MM.1S (cell line): Measurements from ENCODE around the gene HSD11B1L.

Experiments used
- DNase-seq: peaks from one replicate; pipeline ENCODE4 v3.0.0-alpha.2; 2015
- H2AFZ ChIP-seq: fragments of 300-600 bp; sonication (generic); 2 replicates; pipeline ENCODE4 v1.6.0; 2016; ENCODE audit warnings: antibody characterized with exemption, low read length
- H3F3A ChIP-seq: fragments of 300-600 bp; sonication (generic); 2 replicates; pipeline ENCODE4 v1.6.1; 2016; ENCODE audit warnings: mild to moderate bottlenecking, antibody characterized with exemption, low read length, moderate library complexity, mixed read lengths; ENCODE audit not compliant: insufficient read depth
- H3K27ac ChIP-seq: fragments of 300-600 bp; sonication (generic); 2 replicates; pipeline ENCODE4 v1.5.1; 2016; ENCODE audit warnings: mild to moderate bottlenecking, low read length
- H3K27me3 ChIP-seq: fragments of 300-600 bp; sonication (generic); replicated peaks from 2 replicates; pipeline ENCODE4 v1.6.0; 2016; ENCODE audit warnings: low read length; ENCODE audit not compliant: insufficient read depth
- H3K36me3 ChIP-seq: fragments of 300-600 bp; sonication (generic); replicated peaks from 2 replicates; pipeline ENCODE4 v1.6.1; 2016; ENCODE audit warnings: mild to moderate bottlenecking, low read length, mixed read lengths; ENCODE audit not compliant: insufficient read depth
- H3K4me1 ChIP-seq: fragments of 300-600 bp; sonication (generic); 2 replicates; pipeline ENCODE4 v1.6.1; 2016; ENCODE audit warnings: low read length, mixed read lengths
- H3K4me2 ChIP-seq: fragments of 300-600 bp; sonication (generic); 2 replicates; pipeline ENCODE4 v1.6.0; 2016; ENCODE audit warnings: low read depth, low read length
- H3K4me3 ChIP-seq: fragments of 300-600 bp; sonication (generic); 2 replicates; pipeline ENCODE4 v1.5.1; 2016; ENCODE audit warnings: low read length, mixed read lengths
- H3K79me2 ChIP-seq: fragments of 300-600 bp; sonication (generic); 2 replicates; pipeline ENCODE4 v1.6.1; 2016; ENCODE audit warnings: mixed run types, low read length, mixed read lengths
- H3K9ac ChIP-seq: fragments of 300-600 bp; sonication (generic); 2 replicates; pipeline ENCODE4 v1.6.1; 2016; ENCODE audit warnings: low read length, mixed read lengths
- H3K9me2 ChIP-seq: fragments of 300-600 bp; sonication (generic); replicated peaks from 2 replicates; pipeline ENCODE4 v1.6.1; 2016; ENCODE audit warnings: mild to moderate bottlenecking, low read length, mixed read lengths; ENCODE audit not compliant: insufficient read depth
- H3K9me3 ChIP-seq: fragments of 300-600 bp; sonication (generic); replicated peaks from 2 replicates; pipeline ENCODE4 v1.6.1; 2016; ENCODE audit warnings: mild to moderate bottlenecking, low read length, mixed read lengths; ENCODE audit not compliant: insufficient read depth
- H4K20me1 ChIP-seq: fragments of 300-600 bp; sonication (generic); 2 replicates; pipeline ENCODE4 v1.6.1; 2016; ENCODE audit warnings: mild to moderate bottlenecking, low read length, moderate library complexity, mixed read lengths; ENCODE audit not compliant: insufficient read depth
- EZH2 ChIP-seq: fragments of 300-600 bp; sonication (generic); optimal IDR thresholded peaks from 2 replicates; pipeline ENCODE3; 2017; ENCODE audit warnings: low read depth, mild to moderate bottlenecking, antibody characterized with exemption, low read length, mixed read lengths
- EZH2phosphoT487 ChIP-seq: fragments of 300-600 bp; sonication (generic); IDR thresholded peaks from 2 replicates; pipeline ENCODE4 v1.6.1; 2018; ENCODE audit warnings: antibody characterized with exemption, low read length
- TF ChIP-seq, protein P1 (sequence below): fragments of 300-600 bp; sonication (generic); IDR thresholded peaks from 2 replicates; pipeline ENCODE4 v1.5.1; 2016; ENCODE audit warnings: antibody characterized with exemption, low read length, mixed read lengths

The HSD11B1L gene

GRCh38 chr19:5680437-5681368 lies at the start of gene HSD11B1L, which contains the start of gene MICOS13:
HSD11B1L (plus strand) TSS chr19:5681027; CDS start chr19:5684833, 3,806 bp downstream.
MICOS13 (minus strand) TSS chr19:5680516; CDS start chr19:5680486, 30 bp downstream.
- Histone ChIP-seq H2AFZ (peak within 1 kb of the TSS; percentile 89), H3F3A (0 out of 2 replicates have a peak, but pooled peaks cover under 1% of the 10 kb centered on the region), H3K27me3 (peaks cover 14% of the 10 kb centered on the region), H3K36me3 (no peaks in the 10 kb centered on the region), H4K20me1 (no peaks in the 10 kb centered on the region), H3K9ac (peak within 1 kb of the TSS; percentile 88), H3K79me2 (peaks cover 13% of the 10 kb centered on the region), H3K27ac (peak within 1 kb of the TSS; percentile 74), H3K4me1 (peaks cover 7% of the 10 kb centered on the region), H3K9me2 (no peaks in the 10 kb centered on the region), H3K9me3 (no peaks in the 10 kb centered on the region), H3K4me2 (peak within 1 kb of the TSS; percentile 96), H3K4me3 (peak within 1 kb of the TSS; percentile 95)
- TF ChIP-seq EZH2 (no peak), EZH2phosphoT487 (no peak)
- TF ChIP-seq, protein P1, sequence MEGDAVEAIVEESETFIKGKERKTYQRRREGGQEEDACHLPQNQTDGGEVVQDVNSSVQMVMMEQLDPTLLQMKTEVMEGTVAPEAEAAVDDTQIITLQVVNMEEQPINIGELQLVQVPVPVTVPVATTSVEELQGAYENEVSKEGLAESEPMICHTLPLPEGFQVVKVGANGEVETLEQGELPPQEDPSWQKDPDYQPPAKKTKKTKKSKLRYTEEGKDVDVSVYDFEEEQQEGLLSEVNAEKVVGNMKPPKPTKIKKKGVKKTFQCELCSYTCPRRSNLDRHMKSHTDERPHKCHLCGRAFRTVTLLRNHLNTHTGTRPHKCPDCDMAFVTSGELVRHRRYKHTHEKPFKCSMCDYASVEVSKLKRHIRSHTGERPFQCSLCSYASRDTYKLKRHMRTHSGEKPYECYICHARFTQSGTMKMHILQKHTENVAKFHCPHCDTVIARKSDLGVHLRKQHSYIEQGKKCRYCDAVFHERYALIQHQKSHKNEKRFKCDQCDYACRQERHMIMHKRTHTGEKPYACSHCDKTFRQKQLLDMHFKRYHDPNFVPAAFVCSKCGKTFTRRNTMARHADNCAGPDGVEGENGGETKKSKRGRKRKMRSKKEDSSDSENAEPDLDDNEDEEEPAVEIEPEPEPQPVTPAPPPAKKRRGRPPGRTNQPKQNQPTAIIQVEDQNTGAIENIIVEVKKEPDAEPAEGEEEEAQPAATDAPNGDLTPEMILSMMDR, result no peak
- DNase-seq, result peak; percentile 100

GRCh38 chr19:5631567-5632240 lies 49.1 kb upstream of the HSD11B1L start:
- TF ChIP-seq, protein P1, result no peak
- TF ChIP-seq EZH2phosphoT487, result no peak
- no peak for DNase-seq
- peaks cover 36% of the 10 kb centered on the region for H3K36me3 ChIP-seq
- H3K4me2 ChIP-seq, result no peak overlapping the region
- H2AFZ ChIP-seq, result no peak overlapping the region
- H3K4me3 ChIP-seq, result no peak overlapping the region
- H3F3A ChIP-seq, result peaks cover 16% of the 10 kb centered on the region
- no peaks in the 10 kb centered on the region for H3K27me3 ChIP-seq
- no peak overlapping the region for H3K27ac ChIP-seq
- H3K79me2 ChIP-seq, result peaks cover 100% of the 10 kb centered on the region
- peaks cover 24% of the 10 kb centered on the region for H3K4me1 ChIP-seq
- H3K9ac ChIP-seq, result no peak overlapping the region
- H3K9me3 ChIP-seq, result no peaks in the 10 kb centered on the region
- no peaks in the 10 kb centered on the region for H3K9me2 ChIP-seq
- H4K20me1 ChIP-seq, result peaks cover 87% of the 10 kb centered on the region

GRCh38 chr19:5632241-5632612 lies 48.6 kb upstream of the HSD11B1L start:
- H3K9me2 ChIP-seq, result no peaks in the 10 kb centered on the region
- H3K9me3 ChIP-seq, result no peaks in the 10 kb centered on the region
- H3F3A ChIP-seq, result peaks cover 14% of the 10 kb centered on the region
- H4K20me1 ChIP-seq, result peaks cover 85% of the 10 kb centered on the region
- no peak overlapping the region for H3K4me2 ChIP-seq
- no peak overlapping the region for H3K27ac ChIP-seq
- peaks cover 100% of the 10 kb centered on the region for H3K79me2 ChIP-seq
- no peak overlapping the region for H2AFZ ChIP-seq
- DNase-seq, result no peak
- H3K9ac ChIP-seq, result no peak overlapping the region
- H3K36me3 ChIP-seq, result peaks cover 31% of the 10 kb centered on the region
- no peak for TF ChIP-seq EZH2phosphoT487
- TF ChIP-seq, protein P1, result no peak
- TF ChIP-seq EZH2, result no peak
- H3K4me1 ChIP-seq, result peaks cover 19% of the 10 kb centered on the region
- no peak overlapping the region for H3K4me3 ChIP-seq
- no peaks in the 10 kb centered on the region for H3K27me3 ChIP-seq
